Measurements from ENCODE around the gene KCNA5. TPM values are rescaled to one million over a fixed set of nuclear protein-coding genes. Genes with fewer than 3 reads are reported as not detected.

Gene KCNA5
- total RNA-seq, 1 donor from 2014 or later, result 1.8 TPM

DNA sequence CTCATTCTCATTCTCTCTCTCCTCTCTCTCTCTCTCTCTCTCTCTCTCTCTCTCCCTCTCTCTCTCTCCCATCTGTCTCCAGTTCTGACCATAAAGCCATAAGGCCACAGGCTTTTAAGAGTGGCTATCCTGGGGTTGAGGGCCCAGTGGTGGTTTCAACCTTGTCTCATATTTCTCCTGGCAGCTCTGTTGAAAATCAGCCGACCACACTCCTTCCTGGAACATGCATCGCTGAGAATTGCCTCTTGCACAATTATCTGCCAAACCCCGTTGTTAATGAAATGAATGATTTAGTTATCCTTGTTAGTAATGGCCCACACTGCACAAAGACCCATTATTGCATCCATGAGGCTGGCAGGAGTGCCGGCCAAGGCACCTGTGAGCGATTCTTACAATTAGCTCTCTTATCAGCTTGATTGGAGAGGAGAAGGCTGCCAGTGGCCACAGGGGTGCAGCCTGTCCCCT, 30.4 kb upstream of the KCNA5 start:
- H3K27ac ChIP-seq, result no peak overlapping the region
- no peaks in the 10 kb centered on the region for H3K36me3 ChIP-seq
- intact Hi-C loops (cut with DNase I), result no loop called here
- no peaks in the 10 kb centered on the region for H3K27me3 ChIP-seq
- TF ChIP-seq, protein P1, sequence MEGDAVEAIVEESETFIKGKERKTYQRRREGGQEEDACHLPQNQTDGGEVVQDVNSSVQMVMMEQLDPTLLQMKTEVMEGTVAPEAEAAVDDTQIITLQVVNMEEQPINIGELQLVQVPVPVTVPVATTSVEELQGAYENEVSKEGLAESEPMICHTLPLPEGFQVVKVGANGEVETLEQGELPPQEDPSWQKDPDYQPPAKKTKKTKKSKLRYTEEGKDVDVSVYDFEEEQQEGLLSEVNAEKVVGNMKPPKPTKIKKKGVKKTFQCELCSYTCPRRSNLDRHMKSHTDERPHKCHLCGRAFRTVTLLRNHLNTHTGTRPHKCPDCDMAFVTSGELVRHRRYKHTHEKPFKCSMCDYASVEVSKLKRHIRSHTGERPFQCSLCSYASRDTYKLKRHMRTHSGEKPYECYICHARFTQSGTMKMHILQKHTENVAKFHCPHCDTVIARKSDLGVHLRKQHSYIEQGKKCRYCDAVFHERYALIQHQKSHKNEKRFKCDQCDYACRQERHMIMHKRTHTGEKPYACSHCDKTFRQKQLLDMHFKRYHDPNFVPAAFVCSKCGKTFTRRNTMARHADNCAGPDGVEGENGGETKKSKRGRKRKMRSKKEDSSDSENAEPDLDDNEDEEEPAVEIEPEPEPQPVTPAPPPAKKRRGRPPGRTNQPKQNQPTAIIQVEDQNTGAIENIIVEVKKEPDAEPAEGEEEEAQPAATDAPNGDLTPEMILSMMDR (IDR thresholded peaks at IDR 0.05), result no peak
- H3K4me3 ChIP-seq, result no peak overlapping the region
- H3K4me1 ChIP-seq, result no peaks in the 10 kb centered on the region
- ATAC-seq (no peak), DNase-seq (no peak)
- no peaks in the 10 kb centered on the region for H3K9me3 ChIP-seq

DNA sequence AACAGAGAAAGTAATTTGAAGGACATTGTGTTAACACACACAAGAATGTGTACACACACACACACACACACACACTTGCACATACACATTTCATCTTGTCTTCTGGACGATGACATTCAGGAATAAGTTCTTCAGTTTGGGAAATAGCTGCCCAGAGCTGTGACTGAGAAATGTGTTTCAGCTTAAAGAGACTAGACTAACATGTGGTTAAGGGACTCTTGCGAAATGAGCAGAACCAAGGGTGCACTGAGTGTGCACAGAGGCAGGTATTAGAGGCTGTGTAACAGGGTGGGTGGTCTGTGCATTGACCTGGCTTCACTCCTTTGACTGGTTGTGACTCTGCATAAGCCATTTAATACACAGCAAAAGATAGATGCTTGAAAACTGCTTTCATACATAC, 29.4 kb upstream of the KCNA5 start:
- Histone ChIP-seq H3K27me3 (no peaks in the 10 kb centered on the region), H3K4me3 (no peak overlapping the region), H3K4me1 (no peaks in the 10 kb centered on the region), H3K27ac (no peak overlapping the region), H3K9me3 (no peaks in the 10 kb centered on the region), H3K36me3 (no peaks in the 10 kb centered on the region)
- DNase-seq (no peak), ATAC-seq (peak; percentile 29)
- intact Hi-C loops (cut with DNase I), result no loop called here
- TF ChIP-seq, protein P1 (IDR thresholded peaks at IDR 0.05), result no peak

DNA sequence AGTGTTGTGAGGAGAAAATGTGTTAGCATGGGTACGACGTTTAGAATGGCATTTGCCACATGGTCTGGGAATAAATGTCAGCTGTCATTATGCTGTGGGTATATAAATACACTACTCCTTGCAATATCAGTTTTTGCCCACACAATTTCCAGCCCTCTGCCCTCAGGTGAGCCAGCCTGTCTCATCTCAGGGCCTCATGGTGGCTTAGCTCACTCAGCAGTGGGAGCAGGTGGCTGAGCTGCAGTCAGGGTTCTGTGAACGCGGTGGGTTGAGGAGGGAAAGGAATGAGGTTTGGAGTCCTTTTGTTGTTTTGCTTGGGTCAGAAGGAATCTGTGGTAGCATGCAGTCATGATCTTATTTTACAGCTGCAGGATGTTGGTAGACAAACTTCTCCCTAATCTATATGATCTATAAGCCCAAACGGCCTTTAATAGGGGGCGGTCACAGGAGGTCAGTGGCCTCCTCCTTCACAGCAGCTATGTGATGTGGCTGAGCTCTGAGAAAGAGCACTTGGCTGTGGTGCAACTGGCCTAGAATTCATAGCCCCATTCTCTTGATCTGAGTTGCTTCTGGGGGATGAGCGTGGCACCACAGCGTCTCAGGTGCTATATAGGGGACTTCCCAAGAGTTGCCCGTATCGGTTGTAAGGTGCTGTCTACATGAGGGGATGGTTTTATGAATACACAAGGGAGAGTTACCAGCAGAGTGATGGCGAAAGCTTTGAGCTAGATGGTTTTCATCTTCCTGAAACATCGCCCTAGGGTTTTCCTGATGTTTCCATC, 27.8 kb upstream of the KCNA5 start:
- DNase-seq (no peak), ATAC-seq (no peak)
- no peaks in the 10 kb centered on the region for H3K36me3 ChIP-seq
- no peaks in the 10 kb centered on the region for H3K27me3 ChIP-seq
- H3K27ac ChIP-seq, result no peak overlapping the region
- no peaks in the 10 kb centered on the region for H3K4me1 ChIP-seq
- H3K4me3 ChIP-seq, result no peak overlapping the region
- intact Hi-C loops (cut with DNase I), result no loop called here
- TF ChIP-seq, protein P1 (IDR thresholded peaks at IDR 0.05), result no peak
- no peaks in the 10 kb centered on the region for H3K9me3 ChIP-seq

DNA sequence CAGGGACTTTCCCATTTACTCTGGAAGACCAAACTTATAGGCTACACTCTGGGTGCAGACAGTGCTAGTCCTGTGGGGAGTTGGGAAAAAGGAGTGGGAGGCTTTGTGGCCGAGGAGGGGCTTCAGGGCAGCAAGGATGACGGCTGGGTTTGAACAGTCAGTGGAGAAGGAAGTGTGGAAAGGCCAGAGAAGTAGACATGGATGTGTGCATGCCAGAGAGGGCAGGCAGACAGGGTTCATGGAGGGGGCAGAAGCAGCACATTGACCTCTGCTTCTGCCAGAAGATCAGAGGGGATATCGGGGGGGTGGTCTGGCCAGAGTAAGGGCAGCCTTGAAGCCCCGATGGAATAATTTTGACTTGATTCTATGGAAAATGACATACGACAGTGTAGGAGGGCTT, 27.2 kb upstream of the KCNA5 start:
- Histone ChIP-seq H3K4me3 (no peak overlapping the region), H3K27ac (no peak overlapping the region), H3K36me3 (no peaks in the 10 kb centered on the region), H3K4me1 (no peaks in the 10 kb centered on the region), H3K9me3 (no peaks in the 10 kb centered on the region), H3K27me3 (no peaks in the 10 kb centered on the region)
- DNase-seq, result no peak
- no peak for ATAC-seq
- TF ChIP-seq, protein P1 (IDR thresholded peaks at IDR 0.05), result no peak
- intact Hi-C loops (cut with DNase I), result no loop called here

DNA sequence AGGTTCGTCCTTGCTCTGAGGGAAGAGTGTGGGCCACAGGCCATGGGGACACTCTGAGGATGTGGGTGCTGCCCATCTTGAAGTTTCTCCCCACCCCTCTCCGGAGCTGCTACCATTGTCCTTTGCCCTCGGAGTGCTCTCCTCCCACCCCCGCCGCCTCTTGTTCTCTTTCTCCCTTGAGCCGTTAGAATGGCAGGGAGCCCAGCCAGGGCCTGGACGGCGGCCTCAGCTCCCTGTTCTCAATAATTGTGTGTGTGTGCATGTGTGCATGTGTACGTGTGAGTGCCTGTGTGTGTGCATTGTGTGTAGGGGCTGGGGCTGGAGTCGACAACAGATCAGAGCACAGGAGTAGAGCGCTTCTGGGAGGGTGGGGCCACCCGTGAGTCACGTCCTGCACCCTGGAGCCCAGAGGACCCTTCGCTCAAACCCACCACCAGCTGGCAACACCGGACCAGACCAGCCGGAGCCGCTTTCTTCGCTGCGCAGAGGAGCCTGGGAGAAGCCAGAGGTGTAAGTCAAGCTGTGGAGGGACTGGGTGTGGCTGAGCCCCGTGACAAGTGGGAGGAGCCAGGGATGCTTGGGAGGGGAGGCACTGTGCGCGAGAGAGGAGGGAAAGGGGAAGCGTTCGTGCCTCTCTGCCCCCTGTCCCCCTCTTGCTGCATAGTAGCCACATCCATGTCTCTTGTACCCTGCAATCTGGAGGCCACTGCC, 25.9 kb upstream of the KCNA5 start:
- Histone ChIP-seq H3K36me3 (no peaks in the 10 kb centered on the region), H3K4me1 (no peaks in the 10 kb centered on the region), H3K27me3 (no peaks in the 10 kb centered on the region), H3K4me3 (no peak overlapping the region), H3K9me3 (no peaks in the 10 kb centered on the region), H3K27ac (no peak overlapping the region)
- DNase-seq, result no peak
- TF ChIP-seq, protein P1 (IDR thresholded peaks at IDR 0.05), result no peak
- ATAC-seq, result no peak
- intact Hi-C loops (cut with DNase I), result no loop called here
